RWPE2 (cell line): ENCODE measurements around the gene TTC39B.

Source experiments
- ATAC-seq: fragments of 200-7000 bp; cut with Tn5 transposase; 3 replicates; pipeline ENCODE4 v1.9.1; 2021; ENCODE audit warnings: low read depth
- DNase-seq: peaks from one replicate; pipeline ENCODE4 v3.0.0-alpha.2; 2020; ENCODE audit warnings: low spot score
- H3K27ac ChIP-seq: fragments of 450-650 bp; 2 replicates; pipeline ENCODE4 v1.5.1; 2017; ENCODE audit warnings: mild to moderate bottlenecking; ENCODE audit not compliant: poor library complexity, severe bottlenecking
- H3K27me3 ChIP-seq: fragments of 250-450 bp; sonication (Bioruptor Pico); 2 replicates; pipeline ENCODE4 v1.5.1; 2021; ENCODE audit warnings: mild to moderate bottlenecking, moderate library complexity; ENCODE audit not compliant: insufficient read depth, poor library complexity, severe bottlenecking
- H3K36me3 ChIP-seq: fragments of 250-450 bp; sonication (Bioruptor Pico); 2 replicates; pipeline ENCODE4 v1.5.1; 2020; ENCODE audit warnings: low read depth, mild to moderate bottlenecking, moderate library complexity
- H3K4me1 ChIP-seq: fragments of 250-450 bp; sonication (Bioruptor Pico); 2 replicates; pipeline ENCODE4 v1.5.1; 2021; ENCODE audit warnings: mild to moderate bottlenecking, moderate library complexity; ENCODE audit not compliant: insufficient read depth, poor library complexity, severe bottlenecking
- H3K4me3 ChIP-seq: fragments of 250-450 bp; sonication (Bioruptor Pico); 2 replicates; pipeline ENCODE4 v1.5.1; 2021; ENCODE audit warnings: mild to moderate bottlenecking, moderate library complexity; ENCODE audit not compliant: severe bottlenecking
- H3K9me3 ChIP-seq: fragments of 250-450 bp; sonication (Bioruptor Pico); 2 replicates; pipeline ENCODE4 v1.5.1; 2021; ENCODE audit warnings: mild to moderate bottlenecking, moderate library complexity; ENCODE audit not compliant: severe bottlenecking
- CTCF ChIP-seq: fragments of 450-650 bp; IDR thresholded peaks from one replicate; pipeline ENCODE4 v1.5.1; 2017; ENCODE audit warnings: mild to moderate bottlenecking, moderate library complexity; ENCODE audit not compliant: poor library complexity, severe bottlenecking

Gene TTC39B

GRCh38 chr9:15205632-15206420, 101.2 kb downstream of the TTC39B start:
- no peak overlapping the region for H3K4me3 ChIP-seq
- no peaks in the 10 kb centered on the region for H3K9me3 ChIP-seq
- no peaks in the 10 kb centered on the region for H3K36me3 ChIP-seq
- no peak overlapping the region for H3K27ac ChIP-seq
- TF ChIP-seq CTCF, result no peak
- no peak for DNase-seq
- ATAC-seq, result no peak
- no peaks in the 10 kb centered on the region for H3K27me3 ChIP-seq
- no peaks in the 10 kb centered on the region for H3K4me1 ChIP-seq

- no peaks in the 10 kb centered on the region for H3K27me3 ChIP-seq
- no peaks in the 10 kb centered on the region for H3K36me3 ChIP-seq
- TF ChIP-seq CTCF, result no peak
- H3K4me1 ChIP-seq, result no peaks in the 10 kb centered on the region
- ATAC-seq (no peak), DNase-seq (no peak)
- H3K4me3 ChIP-seq, result no peak overlapping the region
- H3K9me3 ChIP-seq, result no peaks in the 10 kb centered on the region
- no peak overlapping the region for H3K27ac ChIP-seq
These were observed 103.4 kb downstream of the TTC39B start for GRCh38 chr9:15203581-15203980.

DNA sequence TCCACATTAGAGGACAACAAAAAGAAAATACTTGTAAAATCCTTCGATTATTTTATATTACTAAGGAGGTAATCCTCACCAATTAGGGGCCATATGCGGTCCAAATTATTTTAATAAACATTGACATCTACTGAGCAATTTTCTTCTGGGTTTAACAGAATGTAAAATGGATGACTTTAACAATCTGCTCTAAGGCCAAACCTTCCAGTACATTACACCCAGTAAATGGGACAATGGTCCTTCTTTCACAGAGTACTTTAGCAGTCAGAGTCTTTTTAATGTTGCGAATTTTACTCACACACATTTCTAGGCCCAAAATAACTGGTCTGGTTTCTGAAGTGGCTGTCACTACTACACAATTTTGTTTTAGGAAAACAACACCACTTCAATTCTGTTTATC, 106.9 kb downstream of the TTC39B start:
- H3K36me3 ChIP-seq, result no peaks in the 10 kb centered on the region
- H3K9me3 ChIP-seq, result no peaks in the 10 kb centered on the region
- DNase-seq (no peak), ATAC-seq (no peak)
- H3K27me3 ChIP-seq, result no peaks in the 10 kb centered on the region
- no peak for TF ChIP-seq CTCF
- H3K4me1 ChIP-seq, result no peaks in the 10 kb centered on the region
- H3K4me3 ChIP-seq, result no peak overlapping the region
- no peak overlapping the region for H3K27ac ChIP-seq

GRCh38 chr9:15192856-15193255, 114.2 kb downstream of the TTC39B start:
- Histone ChIP-seq H3K36me3 (peaks cover 9% of the 10 kb centered on the region), H3K9me3 (no peaks in the 10 kb centered on the region), H3K27ac (no peak overlapping the region), H3K4me1 (no peaks in the 10 kb centered on the region), H3K27me3 (no peaks in the 10 kb centered on the region), H3K4me3 (no peak overlapping the region)
- TF ChIP-seq CTCF, result no peak
- DNase-seq (no peak), ATAC-seq (no peak)

GRCh38 chr9:15191378-15191777, 115.6 kb downstream of the TTC39B start:
- ATAC-seq (no peak), DNase-seq (no peak)
- Histone ChIP-seq H3K27me3 (no peaks in the 10 kb centered on the region), H3K36me3 (peaks cover 13% of the 10 kb centered on the region), H3K4me1 (no peaks in the 10 kb centered on the region), H3K4me3 (no peak overlapping the region), H3K27ac (no peak overlapping the region), H3K9me3 (no peaks in the 10 kb centered on the region)
- TF ChIP-seq CTCF, result no peak
